ENCODE data around the gene PPP4R3A. TPM values are rescaled to one million over a fixed set of nuclear protein-coding genes. Genes with fewer than 3 reads are reported as not detected.

Gene PPP4R3A
- total and polyA plus RNA-seq, 12 donors = 28.1 to 69.2 (median 52.6) TPM

DNA sequence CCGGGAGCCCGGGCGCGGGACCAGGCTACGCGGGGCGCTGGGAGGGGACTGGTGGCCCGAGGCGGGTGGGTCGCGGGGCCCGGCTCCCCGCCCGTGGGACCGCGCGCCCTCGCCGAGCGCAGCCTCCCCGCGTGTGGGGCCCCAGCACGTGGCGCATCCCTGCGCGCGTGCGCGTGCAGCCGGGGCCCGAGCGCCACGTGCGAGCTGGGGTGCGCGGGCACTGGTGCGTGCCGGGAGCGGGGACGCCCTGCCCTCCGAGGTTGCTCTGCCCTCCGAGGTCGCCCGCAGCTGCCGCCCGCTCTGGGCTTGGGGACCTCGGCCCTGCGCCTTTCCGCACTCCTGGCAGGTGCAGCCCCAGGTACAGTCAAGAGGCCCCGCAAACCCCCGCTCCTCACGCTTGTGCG is 92.1 kb downstream of the PPP4R3A start:
- Histone ChIP-seq H3K9me3 (replicated peaks in 1 of 3) (no peaks in the 10 kb centered on the region), H3K4me1 (replicated peaks in 1 of 2) (peaks cover 8 to 18% of the 10 kb centered on the region in 2 donors), H3K4me3 (peak overlapping the region in 2 of 4 donors; percentile 7 to 81), H3K27ac (peak overlapping the region in 1 of 5 donors; percentile 22), H3K36me3 (replicated peaks in 1 of 2) (no peaks in the 10 kb centered on the region), H3K27me3 (no peaks in the 10 kb centered on the region)
- TF ChIP-seq, protein P1, sequence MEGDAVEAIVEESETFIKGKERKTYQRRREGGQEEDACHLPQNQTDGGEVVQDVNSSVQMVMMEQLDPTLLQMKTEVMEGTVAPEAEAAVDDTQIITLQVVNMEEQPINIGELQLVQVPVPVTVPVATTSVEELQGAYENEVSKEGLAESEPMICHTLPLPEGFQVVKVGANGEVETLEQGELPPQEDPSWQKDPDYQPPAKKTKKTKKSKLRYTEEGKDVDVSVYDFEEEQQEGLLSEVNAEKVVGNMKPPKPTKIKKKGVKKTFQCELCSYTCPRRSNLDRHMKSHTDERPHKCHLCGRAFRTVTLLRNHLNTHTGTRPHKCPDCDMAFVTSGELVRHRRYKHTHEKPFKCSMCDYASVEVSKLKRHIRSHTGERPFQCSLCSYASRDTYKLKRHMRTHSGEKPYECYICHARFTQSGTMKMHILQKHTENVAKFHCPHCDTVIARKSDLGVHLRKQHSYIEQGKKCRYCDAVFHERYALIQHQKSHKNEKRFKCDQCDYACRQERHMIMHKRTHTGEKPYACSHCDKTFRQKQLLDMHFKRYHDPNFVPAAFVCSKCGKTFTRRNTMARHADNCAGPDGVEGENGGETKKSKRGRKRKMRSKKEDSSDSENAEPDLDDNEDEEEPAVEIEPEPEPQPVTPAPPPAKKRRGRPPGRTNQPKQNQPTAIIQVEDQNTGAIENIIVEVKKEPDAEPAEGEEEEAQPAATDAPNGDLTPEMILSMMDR (IDR thresholded peaks at IDR 0.05) = no peak
- no peak for TF ChIP-seq POLR2A (IDR thresholded peaks at IDR 0.05)
- intact Hi-C loops (cut with DNase I) = loop anchor here (2.0 to 5.0 kb wide), 2 partner anchors 93 to 96 kb away; no protein-coding TSS in a partner anchor
- WGBS, 4 donors = 2% methylated on average over 28 to 53 of the region's 53 CpGs; no CpG with 5 or more reads in 2 of the 4 donors
- DNase-seq = peak in 1 of 7 donors; percentile 23

DNA sequence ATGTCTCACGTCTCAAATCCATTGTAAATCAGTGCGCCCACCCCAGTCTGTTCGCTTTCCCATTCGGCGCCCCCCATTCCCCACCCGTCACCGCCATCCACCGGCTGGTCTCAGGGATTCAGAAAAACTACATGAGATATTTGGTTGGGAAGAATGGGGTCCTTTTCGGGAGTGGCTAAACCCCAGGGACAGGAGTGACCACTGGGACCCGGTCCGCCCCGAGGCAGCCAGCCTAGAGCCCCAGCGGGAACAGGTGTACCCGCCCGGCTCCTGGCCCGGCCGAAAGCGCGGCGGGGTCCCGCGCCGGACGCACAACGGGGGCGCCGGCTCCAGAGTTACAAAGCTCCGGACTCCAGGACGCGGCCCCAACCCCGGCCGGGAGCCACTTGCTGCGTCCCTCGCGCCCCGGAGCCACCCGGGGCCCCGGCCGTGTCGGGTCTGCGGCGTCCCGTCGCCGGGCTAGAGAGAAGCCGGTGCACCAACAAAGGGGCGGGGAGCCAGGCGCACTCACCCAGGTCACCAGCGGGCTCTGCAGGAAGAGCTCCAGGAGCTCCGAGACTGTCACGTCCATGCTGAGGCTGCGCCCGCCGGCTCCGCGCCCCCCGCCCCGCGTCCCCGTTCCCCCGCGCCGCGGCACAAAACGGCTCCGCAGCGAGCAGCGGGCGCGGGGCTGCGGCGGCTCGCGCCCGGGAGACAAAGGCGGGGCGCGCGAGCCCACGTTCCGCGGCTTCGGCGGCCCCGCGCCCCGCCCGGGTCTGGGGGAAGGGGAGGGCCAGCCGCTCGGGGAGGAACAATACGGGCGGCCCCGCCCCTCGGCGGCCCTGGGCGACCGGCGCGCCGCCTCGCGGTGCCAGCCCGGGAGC is 92.8 kb downstream of the PPP4R3A start, which contains the start of gene CCDC88C:
CCDC88C (minus strand) TSS at position 701 of the 863 bp plus-strand sequence; CDS start at position 571, 130 bp downstream.
- Histone ChIP-seq H3K9me3 (replicated peaks in 1 of 3) (no peaks in the 10 kb centered on the region), H3K4me1 (replicated peaks in 1 of 2) (peaks cover 8 to 18% of the 10 kb centered on the region in 2 donors), H3K4me3 (peak within 1 kb of the TSS in 2 of 4 donors; percentile 29 to 81), H3K36me3 (replicated peaks in 1 of 2) (no peaks in the 10 kb centered on the region), H3K27ac (peak within 1 kb of the TSS in 1 of 5 donors; percentile 22), H3K27me3 (no peaks in the 10 kb centered on the region)
- 3 to 13% (median 7%) methylated on average over 17 to 103 of the region's 103 CpGs for WGBS, 4 donors
- TF ChIP-seq, protein P1 (IDR thresholded peaks at IDR 0.05) = no peak
- TF ChIP-seq POLR2A (IDR thresholded peaks at IDR 0.05) = no peak
- DNase-seq = peak; percentile 54 to 71 (median 69)
- intact Hi-C loops (cut with DNase I) = loop anchor here in 1 of 2 donors (5.0 kb wide), 1 partner anchor 95 kb away; no protein-coding TSS in a partner anchor

DNA sequence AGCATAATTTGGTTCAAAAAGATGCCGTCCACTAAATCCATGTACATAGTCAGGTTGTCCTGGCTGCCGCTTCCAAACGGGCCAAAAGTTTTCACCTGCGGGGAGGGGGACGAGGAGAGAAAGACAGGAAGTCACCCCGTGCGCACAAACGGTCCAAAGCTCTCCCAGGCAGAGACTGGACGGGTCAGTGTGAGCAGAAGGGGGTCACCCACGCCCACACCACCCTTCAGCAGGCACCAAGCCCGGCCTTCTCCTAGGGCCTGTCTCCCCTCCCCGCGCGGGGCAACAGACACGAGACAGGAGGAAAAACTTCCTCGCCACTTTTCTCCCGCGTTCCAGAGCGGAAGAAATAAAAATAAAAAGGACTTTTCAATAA is 93.4 kb downstream of the PPP4R3A start:
- TF ChIP-seq, protein P1 (IDR thresholded peaks at IDR 0.05) = no peak
- no peak for TF ChIP-seq POLR2A (IDR thresholded peaks at IDR 0.05)
- Histone ChIP-seq H3K27ac (peak overlapping the region in 1 of 5 donors; percentile 11), H3K4me3 (peak overlapping the region in 1 of 4 donors; percentile 81), H3K27me3 (no peaks in the 10 kb centered on the region), H3K36me3 (replicated peaks in 1 of 2) (no peaks in the 10 kb centered on the region), H3K4me1 (replicated peaks in 1 of 2) (peaks cover 8 to 18% of the 10 kb centered on the region in 2 donors), H3K9me3 (replicated peaks in 1 of 3) (no peaks in the 10 kb centered on the region)
- intact Hi-C loops (cut with DNase I) = loop anchor here in 1 of 2 donors (5.0 kb wide), 1 partner anchor 94 kb away; no protein-coding TSS in a partner anchor
- WGBS, 4 donors = 39 to 49% (median 44%) methylated on average over 19 of the region's 19 CpGs
- no peak for DNase-seq

Measured in adrenal gland (tissue), 12 donors.